Mesenchymal stem cell (in vitro differentiated cells and primary cell): Measurements from ENCODE around the gene MTX1.

Source experiments
- DNase-seq: peaks from one replicate; pipeline ENCODE4 v3.0.0-alpha.2; 2013
- H2AFZ ChIP-seq: one replicate; pipeline ENCODE4 v1.6.1; 2013; ENCODE audit warnings: low read depth, mild to moderate bottlenecking, control low read depth, inconsistent platforms, low read length, moderate library complexity
- H2AK5ac ChIP-seq: 2 replicates; pipeline ENCODE4 v1.6.1; 2013; ENCODE audit warnings: low read length, moderate library complexity, mild to moderate bottlenecking, inconsistent platforms; ENCODE audit not compliant: severe bottlenecking
- H2BK120ac ChIP-seq: one replicate; pipeline ENCODE4 v1.6.1; 2013; ENCODE audit warnings: low read depth, mild to moderate bottlenecking, inconsistent platforms, low read length, moderate library complexity
- H2BK12ac ChIP-seq, 2 experiments: one replicate each; pipeline ENCODE4 v1.6.1; 2013; ENCODE audit warnings: inconsistent platforms in 2 of 2, low read length in 2 of 2, mild to moderate bottlenecking in 2 of 2, moderate library complexity in 2 of 2, control low read depth in 1 of 2
- H2BK15ac ChIP-seq: one replicate; pipeline ENCODE4 v1.6.1; 2013; ENCODE audit warnings: mild to moderate bottlenecking, low read depth, inconsistent platforms; ENCODE audit not compliant: poor library complexity, severe bottlenecking
- H2BK5ac ChIP-seq: 2 replicates; pipeline ENCODE4 v1.6.1; 2013; ENCODE audit warnings: low read depth, mild to moderate bottlenecking, low read length, control low read depth, inconsistent platforms; ENCODE audit not compliant: poor library complexity, severe bottlenecking
- H3K14ac ChIP-seq, 2 experiments: one replicate each; pipeline ENCODE4 v1.6.1; 2013; ENCODE audit warnings: inconsistent platforms in 2 of 2, low read length in 2 of 2, control low read depth in 1 of 2, mild to moderate bottlenecking in 1 of 2, moderate library complexity in 1 of 2
- H3K18ac ChIP-seq, 2 experiments: one replicate each; pipeline ENCODE4 v1.6.1; 2013; ENCODE audit warnings: inconsistent platforms in 2 of 2, low read length in 2 of 2, control low read depth in 1 of 2, low read depth in 1 of 2, mild to moderate bottlenecking in 1 of 2
- H3K23ac ChIP-seq, 2 experiments: one replicate each; pipeline ENCODE4 v1.6.1; 2013; ENCODE audit warnings: inconsistent platforms in 2 of 2, low read length in 2 of 2, mild to moderate bottlenecking in 2 of 2, moderate library complexity in 2 of 2, control low read depth in 1 of 2
- H3K27ac ChIP-seq: 2 replicates; pipeline ENCODE4 v1.5.1; 2013; ENCODE audit warnings: mild to moderate bottlenecking, moderate library complexity, low read length, control low read depth, inconsistent platforms; ENCODE audit not compliant: poor library complexity, severe bottlenecking
- H3K27me3 ChIP-seq, 2 experiments: 2 replicates each; pipeline versions ENCODE4 v1.6.1 to v1.7.0; 2013; ENCODE audit warnings: low read length in 2 of 2, mild to moderate bottlenecking in 2 of 2, moderate library complexity in 2 of 2, control low read depth in 1 of 2, inconsistent platforms in 1 of 2; ENCODE audit not compliant: control insufficient read depth in 1 of 2, insufficient read depth in 1 of 2
- H3K36me3 ChIP-seq, 2 experiments: 2 replicates each; pipeline versions ENCODE4 v1.6.1 to v1.7.0; 2013; ENCODE audit warnings: low read length in 2 of 2, control low read depth in 1 of 2, inconsistent platforms in 1 of 2, low read depth in 1 of 2, mild to moderate bottlenecking in 1 of 2; ENCODE audit not compliant: insufficient read depth in 2 of 2, control insufficient read depth in 1 of 2
- H3K4ac ChIP-seq, 2 experiments: one replicate each; pipeline ENCODE4 v1.6.1; 2013; ENCODE audit warnings: inconsistent platforms in 2 of 2, low read length in 2 of 2, mild to moderate bottlenecking in 2 of 2, moderate library complexity in 2 of 2, control low read depth in 1 of 2, low read depth in 1 of 2
- H3K4me1 ChIP-seq: 2 replicates; pipeline ENCODE4 v1.6.1; 2013; ENCODE audit warnings: low read depth, low read length, control low read depth; ENCODE audit not compliant: control insufficient read depth, insufficient read depth
- H3K4me2 ChIP-seq: 2 replicates; pipeline ENCODE4 v1.6.1; 2013; ENCODE audit warnings: low read length, mild to moderate bottlenecking, inconsistent platforms; ENCODE audit not compliant: poor library complexity, severe bottlenecking
- H3K4me3 ChIP-seq, 2 experiments: 2 replicates each; pipeline versions ENCODE4 v1.5.1 to v1.7.0; 2013; ENCODE audit warnings: low read length in 2 of 2, mild to moderate bottlenecking in 2 of 2, control low read depth in 1 of 2, low read depth in 1 of 2; ENCODE audit not compliant: insufficient read depth in 1 of 2
- H3K79me1 ChIP-seq: replicated peaks from 2 replicates; pipeline ENCODE4 v1.6.1; 2013; ENCODE audit warnings: mild to moderate bottlenecking, control low read depth, low read length, inconsistent platforms; ENCODE audit not compliant: poor library complexity, severe bottlenecking
- H3K9ac ChIP-seq: 2 replicates; pipeline ENCODE4 v1.7.0; 2013; ENCODE audit warnings: mild to moderate bottlenecking, low read length, moderate library complexity
- H3K9me3 ChIP-seq: 2 replicates; pipeline ENCODE4 v1.7.0; 2013; ENCODE audit warnings: mild to moderate bottlenecking, low read length; ENCODE audit not compliant: control insufficient read depth
- H4K8ac ChIP-seq: one replicate; pipeline ENCODE4 v1.6.1; 2013; ENCODE audit warnings: inconsistent platforms, mild to moderate bottlenecking, low read length, moderate library complexity
- H4K91ac ChIP-seq: one replicate; pipeline ENCODE4 v1.6.1; 2013; ENCODE audit warnings: mild to moderate bottlenecking, low read length, inconsistent platforms
- WGBS: methylation state at CpG from one replicate; pipeline ENCODE4 v1.1.7; 2013; ENCODE audit warnings: mixed read lengths; 5-methylcytosine and 5-hydroxymethylcytosine counted together

Gene MTX1

GRCh38 chr1:155172732-155173477, 35.6 kb upstream of the MTX1 start, which contains the start of gene KRTCAP2:
Gene KRTCAP2, minus strand, starts transcription at chr1:155173304. Its CDS starts 80 bp downstream, at chr1:155173224.
- peak within 1 kb of the TSS; percentile 57 to 90 for H3K4ac ChIP-seq
- H3K9ac ChIP-seq, result peak within 1 kb of the TSS; percentile 96
- peak within 1 kb of the TSS in 1 of 2 experiments; percentile 93 for H3K14ac ChIP-seq
- H3K27ac ChIP-seq, result peak within 1 kb of the TSS; percentile 95
- peak within 1 kb of the TSS; percentile 86 to 87 for H3K18ac ChIP-seq
- no peaks in the 10 kb centered on the region for H3K9me3 ChIP-seq
- peak within 1 kb of the TSS; percentile 82 for H2BK15ac ChIP-seq
- no peak within 1 kb of the TSS for H3K23ac ChIP-seq
- H2AFZ ChIP-seq, result peak within 1 kb of the TSS; percentile 75
- peak within 1 kb of the TSS; percentile 72 for H3K4me2 ChIP-seq
- peak within 1 kb of the TSS; percentile 59 for H2AK5ac ChIP-seq
- peak within 1 kb of the TSS; percentile 98 for H4K8ac ChIP-seq
- H2BK120ac ChIP-seq, result peak within 1 kb of the TSS; percentile 69
- no peaks in the 10 kb centered on the region for H3K27me3 ChIP-seq
- H2BK12ac ChIP-seq, result peak within 1 kb of the TSS in 1 of 2 experiments; percentile 51
- H3K79me1 ChIP-seq, result peaks cover 18% of the 10 kb centered on the region
- peak within 1 kb of the TSS; percentile 92 for H4K91ac ChIP-seq
- WGBS, result under 1% methylated on average over 56 of the region's 57 CpGs
- H3K36me3 ChIP-seq, result peaks cover 40 to 44% of the 10 kb centered on the region in 2 experiments
- H3K4me1 ChIP-seq, result peaks cover 26% of the 10 kb centered on the region
- H3K4me3 ChIP-seq, result peak within 1 kb of the TSS; percentile 83 to 96
- DNase-seq, result peak; percentile 96
- H2BK5ac ChIP-seq, result peak within 1 kb of the TSS; percentile 51

DNA sequence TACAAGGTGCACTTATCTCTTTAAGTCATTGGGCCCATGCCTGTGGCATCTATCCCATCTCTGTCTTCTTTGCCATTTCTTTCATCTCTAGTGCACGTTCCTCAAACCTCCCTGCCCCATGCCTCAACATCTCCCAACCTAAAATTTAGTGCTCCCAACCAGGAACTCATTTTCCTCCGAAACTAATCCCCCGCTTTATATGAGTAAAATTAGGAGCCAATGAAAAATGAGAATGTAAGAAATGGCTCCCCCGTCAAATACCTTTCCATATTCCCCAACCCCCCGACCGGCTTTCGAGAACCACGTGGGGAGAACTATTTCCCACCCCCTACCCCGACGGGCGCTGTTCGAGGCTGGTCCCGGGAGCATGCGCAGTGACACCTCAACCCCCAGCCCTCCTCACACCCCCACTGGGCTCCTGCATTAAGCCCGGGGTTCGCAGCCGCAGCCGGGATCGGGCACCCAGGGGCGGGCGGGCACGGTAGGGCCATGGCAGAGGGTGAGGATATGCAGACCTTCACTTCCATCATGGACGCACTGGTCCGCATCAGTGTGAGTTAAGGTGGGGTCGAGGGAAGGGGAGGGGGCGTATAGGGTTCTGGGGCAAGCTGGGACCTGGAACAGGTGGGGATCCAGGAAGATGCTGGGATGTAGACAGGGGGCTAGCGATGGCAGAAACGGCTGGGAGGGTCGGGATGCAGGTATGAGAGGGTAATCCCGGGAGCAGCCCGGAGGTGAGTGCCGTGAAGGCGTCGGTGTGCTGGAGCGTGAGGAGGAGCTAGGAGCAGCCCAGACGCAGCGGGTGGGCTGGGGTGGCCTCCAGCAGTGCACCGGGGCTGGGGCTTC, 34.8 kb upstream of the MTX1 start, which contains the start of gene TRIM46:
Gene TRIM46, plus strand, starts transcription at position 372 of the 846 bp plus-strand sequence. Its CDS starts 118 bp downstream, at position 490.
- under 1% methylated on average over 33 of the region's 38 CpGs for WGBS
- peak within 1 kb of the TSS; percentile 82 for H2BK15ac ChIP-seq
- peak within 1 kb of the TSS; percentile 86 to 87 for H3K18ac ChIP-seq
- peak within 1 kb of the TSS in 1 of 2 experiments; percentile 51 for H2BK12ac ChIP-seq
- peak; percentile 68 for DNase-seq
- H3K36me3 ChIP-seq, result peaks cover 44 to 46% of the 10 kb centered on the region in 2 experiments
- H4K8ac ChIP-seq, result peak within 1 kb of the TSS; percentile 98
- H3K4ac ChIP-seq, result peak within 1 kb of the TSS; percentile 57 to 90
- H3K27me3 ChIP-seq, result no peaks in the 10 kb centered on the region
- H2BK120ac ChIP-seq, result peak within 1 kb of the TSS; percentile 79
- H3K79me1 ChIP-seq, result peaks cover 19% of the 10 kb centered on the region
- no peaks in the 10 kb centered on the region for H3K9me3 ChIP-seq
- H3K9ac ChIP-seq, result peak within 1 kb of the TSS; percentile 96
- peak within 1 kb of the TSS; percentile 75 for H2AFZ ChIP-seq
- peak within 1 kb of the TSS; percentile 95 for H3K27ac ChIP-seq
- H2AK5ac ChIP-seq, result peak within 1 kb of the TSS; percentile 59
- H3K4me3 ChIP-seq, result peak within 1 kb of the TSS; percentile 83 to 96
- H4K91ac ChIP-seq, result peak within 1 kb of the TSS; percentile 92
- no peak within 1 kb of the TSS for H3K23ac ChIP-seq
- H3K4me2 ChIP-seq, result peak within 1 kb of the TSS; percentile 72
- H3K14ac ChIP-seq, result peak within 1 kb of the TSS in 1 of 2 experiments; percentile 93
- peaks cover 26% of the 10 kb centered on the region for H3K4me1 ChIP-seq
- H2BK5ac ChIP-seq, result peak within 1 kb of the TSS; percentile 51

DNA sequence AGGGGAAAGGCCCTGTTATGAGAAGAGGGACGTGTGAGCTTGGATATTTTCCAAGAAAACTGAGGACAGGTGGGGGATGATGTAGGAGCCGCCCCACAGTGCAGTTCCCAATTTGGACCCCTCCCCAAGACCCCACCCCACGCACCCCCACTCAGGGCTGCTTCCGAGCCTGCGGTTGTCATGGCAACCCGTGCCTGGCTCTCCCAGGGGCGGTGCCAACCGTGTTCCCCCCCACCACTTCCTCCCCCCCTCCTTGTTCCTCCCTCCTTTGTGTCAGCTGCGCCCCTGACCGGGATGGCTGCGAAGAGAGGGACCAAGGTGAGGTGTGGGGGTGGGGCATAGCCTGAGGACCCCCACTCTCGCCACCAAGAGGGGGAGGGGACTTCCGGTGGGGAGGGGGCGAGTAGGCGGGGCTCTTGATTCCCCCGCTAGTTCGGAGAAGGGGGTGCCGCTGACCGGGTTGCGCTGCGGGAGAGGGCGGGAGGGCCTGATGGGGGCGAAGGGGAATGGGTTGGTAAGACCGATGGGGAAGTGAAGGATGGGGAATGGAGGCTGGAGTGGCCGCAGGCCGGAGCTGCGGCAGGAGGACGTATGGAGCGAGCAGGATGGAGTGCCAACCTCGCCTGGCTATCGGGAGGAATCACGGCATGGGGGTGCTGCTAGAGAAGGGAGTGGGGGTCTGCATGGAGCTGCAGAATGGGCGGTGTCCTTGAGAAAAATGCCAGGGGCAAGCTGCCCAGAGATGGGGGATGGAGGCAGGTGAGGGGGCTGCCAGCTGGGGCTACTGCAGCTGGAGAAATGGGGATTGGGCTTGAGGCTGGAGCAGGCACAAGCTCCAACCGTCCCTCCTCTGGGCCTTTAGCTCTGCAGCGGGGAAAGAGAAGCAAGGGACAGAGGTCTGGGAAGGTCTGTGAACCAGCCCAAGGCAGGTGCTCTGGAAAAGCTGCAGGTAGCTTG, 33.9 kb upstream of the MTX1 start:
- H3K9me3 ChIP-seq, result no peaks in the 10 kb centered on the region
- H3K23ac ChIP-seq, result no peak overlapping the region
- peaks cover 26% of the 10 kb centered on the region for H3K4me1 ChIP-seq
- peak overlapping the region; percentile 29 for H2AK5ac ChIP-seq
- peaks cover 43 to 46% of the 10 kb centered on the region in 2 experiments for H3K36me3 ChIP-seq
- H4K8ac ChIP-seq, result peak overlapping the region; percentile 92
- no peak overlapping the region for H2AFZ ChIP-seq
- H3K9ac ChIP-seq, result peak overlapping the region; percentile 96
- H2BK5ac ChIP-seq, result no peak overlapping the region
- no peaks in the 10 kb centered on the region for H3K27me3 ChIP-seq
- peak overlapping the region in 1 of 2 experiments; percentile 50 for H2BK12ac ChIP-seq
- H2BK15ac ChIP-seq, result no peak overlapping the region
- H3K4me3 ChIP-seq, result peak overlapping the region; percentile 60 to 96
- peak overlapping the region; percentile 42 for H3K27ac ChIP-seq
- WGBS, result 12% methylated on average over 29 of the region's 35 CpGs
- peak overlapping the region; percentile 28 to 30 for H3K4ac ChIP-seq
- H4K91ac ChIP-seq, result peak overlapping the region; percentile 77
- peak overlapping the region; percentile 72 for H3K4me2 ChIP-seq
- H3K14ac ChIP-seq, result peak overlapping the region in 1 of 2 experiments; percentile 68
- peaks cover 19% of the 10 kb centered on the region for H3K79me1 ChIP-seq
- peak; percentile 40 for DNase-seq
- peak overlapping the region; percentile 80 to 81 for H3K18ac ChIP-seq
- peak overlapping the region; percentile 79 for H2BK120ac ChIP-seq
